GM12865 (cell line): Measurements from ENCODE around the gene RGS6.

Source experiments
- DNase-seq: peaks from one replicate; pipeline ENCODE4 v3.0.0; 2010; ENCODE audit warnings: low read depth
- H3K4me3 ChIP-seq: 2 replicates; pipeline ENCODE4 v1.5.1; 2011; ENCODE audit warnings: mild to moderate bottlenecking, low read depth, low read length, control low read depth
- TF ChIP-seq, protein P1 (sequence below): IDR thresholded peaks from 2 replicates; pipeline ENCODE4 v1.5.1; 2011; ENCODE audit warnings: low read length, control low read depth, low read depth, inconsistent platforms; ENCODE audit not compliant: insufficient read depth; ENCODE audit errors: missing control alignments

RGS6 gene

DNA sequence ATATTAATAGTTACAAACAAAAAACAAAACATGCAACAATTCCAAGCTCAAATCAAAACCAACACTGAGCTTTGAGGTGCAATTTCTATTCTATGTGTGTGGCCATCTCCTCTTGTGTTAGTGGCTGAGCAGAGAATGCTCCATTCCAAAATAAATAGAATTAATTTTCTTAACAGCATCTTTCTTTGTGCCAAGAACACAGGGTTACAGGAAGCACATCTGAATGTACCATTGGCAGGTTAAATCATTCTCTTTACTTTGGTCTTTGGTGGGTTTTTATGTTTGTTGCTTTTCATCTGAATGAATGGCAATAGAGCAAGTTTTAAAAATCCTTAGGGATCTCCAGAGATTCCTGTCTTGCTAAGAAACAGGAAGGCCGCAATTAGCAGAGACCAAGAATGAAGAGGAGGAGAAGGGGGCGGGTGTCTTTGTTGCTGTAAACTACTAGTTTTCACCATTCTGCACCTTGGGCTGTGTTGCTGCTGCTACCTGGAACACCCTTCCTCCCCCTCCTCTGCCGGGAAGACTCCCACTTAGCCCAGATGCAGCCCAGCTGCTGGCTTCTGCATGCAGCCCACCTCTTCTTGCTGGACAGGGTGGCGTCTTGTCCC is 165.0 kb downstream of the RGS6 start:
- no peak overlapping the region for H3K4me3 ChIP-seq
- no peak for DNase-seq
- TF ChIP-seq, protein P1, sequence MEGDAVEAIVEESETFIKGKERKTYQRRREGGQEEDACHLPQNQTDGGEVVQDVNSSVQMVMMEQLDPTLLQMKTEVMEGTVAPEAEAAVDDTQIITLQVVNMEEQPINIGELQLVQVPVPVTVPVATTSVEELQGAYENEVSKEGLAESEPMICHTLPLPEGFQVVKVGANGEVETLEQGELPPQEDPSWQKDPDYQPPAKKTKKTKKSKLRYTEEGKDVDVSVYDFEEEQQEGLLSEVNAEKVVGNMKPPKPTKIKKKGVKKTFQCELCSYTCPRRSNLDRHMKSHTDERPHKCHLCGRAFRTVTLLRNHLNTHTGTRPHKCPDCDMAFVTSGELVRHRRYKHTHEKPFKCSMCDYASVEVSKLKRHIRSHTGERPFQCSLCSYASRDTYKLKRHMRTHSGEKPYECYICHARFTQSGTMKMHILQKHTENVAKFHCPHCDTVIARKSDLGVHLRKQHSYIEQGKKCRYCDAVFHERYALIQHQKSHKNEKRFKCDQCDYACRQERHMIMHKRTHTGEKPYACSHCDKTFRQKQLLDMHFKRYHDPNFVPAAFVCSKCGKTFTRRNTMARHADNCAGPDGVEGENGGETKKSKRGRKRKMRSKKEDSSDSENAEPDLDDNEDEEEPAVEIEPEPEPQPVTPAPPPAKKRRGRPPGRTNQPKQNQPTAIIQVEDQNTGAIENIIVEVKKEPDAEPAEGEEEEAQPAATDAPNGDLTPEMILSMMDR: no peak

DNA sequence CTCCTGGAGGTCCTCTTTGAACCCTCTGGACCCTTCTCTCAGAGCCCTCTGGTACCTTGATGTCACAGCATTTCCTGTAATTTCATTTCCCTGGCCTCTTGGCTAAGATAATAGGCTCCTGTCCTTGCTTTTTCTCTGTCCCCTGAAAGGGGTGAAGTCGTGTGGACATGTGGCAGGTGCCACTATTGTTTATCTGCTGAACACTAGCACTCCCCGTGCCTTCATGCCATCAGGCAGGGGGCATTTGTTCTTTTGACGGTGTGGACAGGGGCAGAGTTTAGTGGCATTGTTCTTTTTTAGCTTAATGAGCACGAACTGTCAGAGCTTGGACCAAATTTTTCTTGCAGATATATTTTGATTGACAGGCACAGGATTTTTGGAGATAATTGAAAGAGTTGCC is 166.0 kb downstream of the RGS6 start:
- TF ChIP-seq, protein P1: no peak
- DNase-seq: no peak
- H3K4me3 ChIP-seq: no peak overlapping the region

DNA sequence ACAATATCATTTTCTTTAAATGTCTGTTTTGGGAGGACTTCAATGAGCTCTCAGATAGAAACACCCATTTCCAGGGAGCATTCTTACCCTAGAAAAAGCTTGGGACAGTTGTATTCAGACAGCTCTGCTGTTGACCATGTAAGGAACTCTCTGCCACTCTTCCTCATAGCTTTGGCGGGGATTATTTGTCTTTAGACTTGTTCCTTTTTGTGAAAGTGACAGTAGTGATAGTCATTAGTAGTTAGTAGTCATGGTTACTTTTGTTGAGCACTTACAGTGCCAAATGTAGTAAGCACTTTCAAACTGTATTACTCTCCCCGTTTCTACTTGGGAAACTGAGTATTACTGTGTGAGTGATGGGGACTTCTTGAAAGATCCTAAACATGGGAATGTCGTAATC is 167.3 kb downstream of the RGS6 start:
- H3K4me3 ChIP-seq: no peak overlapping the region
- no peak for DNase-seq
- TF ChIP-seq, protein P1: no peak

DNA sequence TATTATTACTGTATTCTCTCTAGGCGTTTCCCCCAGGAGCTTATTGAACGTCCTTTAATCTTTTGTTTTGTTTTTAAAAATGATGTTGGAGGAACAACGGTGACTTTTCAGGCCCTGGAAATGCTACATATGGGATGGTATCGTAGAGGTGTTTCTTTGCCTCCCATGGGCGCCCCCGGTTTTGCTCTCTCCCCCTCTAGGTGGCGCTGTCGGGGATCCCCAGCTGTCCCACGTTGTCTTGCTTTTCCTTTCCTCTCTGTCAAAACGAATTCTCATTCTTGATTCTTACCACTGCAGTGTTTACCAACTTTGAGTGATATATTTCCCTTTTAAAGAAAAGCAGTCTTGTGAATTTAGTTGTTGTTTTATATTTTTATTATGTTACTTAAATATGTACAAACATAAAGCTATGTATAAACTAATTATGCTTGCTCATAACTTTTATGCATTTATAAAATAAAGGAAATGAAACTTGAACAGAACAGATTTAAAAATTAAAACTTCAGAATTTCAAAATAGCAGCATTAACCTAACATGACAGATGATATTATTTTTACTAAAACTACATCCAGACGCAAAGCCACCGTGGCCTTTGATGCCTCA is 171.9 kb downstream of the RGS6 start:
- TF ChIP-seq, protein P1: peak; percentile 85
- DNase-seq: peak; percentile 59
- H3K4me3 ChIP-seq: no peak overlapping the region

GRCh38 chr14:72111911-72112310 is 179.7 kb downstream of the RGS6 start:
- DNase-seq: no peak
- TF ChIP-seq, protein P1: no peak
- no peak overlapping the region for H3K4me3 ChIP-seq

GRCh38 chr14:72118841-72119240 is 186.6 kb downstream of the RGS6 start:
- no peak overlapping the region for H3K4me3 ChIP-seq
- TF ChIP-seq, protein P1: no peak
- no peak for DNase-seq

DNA sequence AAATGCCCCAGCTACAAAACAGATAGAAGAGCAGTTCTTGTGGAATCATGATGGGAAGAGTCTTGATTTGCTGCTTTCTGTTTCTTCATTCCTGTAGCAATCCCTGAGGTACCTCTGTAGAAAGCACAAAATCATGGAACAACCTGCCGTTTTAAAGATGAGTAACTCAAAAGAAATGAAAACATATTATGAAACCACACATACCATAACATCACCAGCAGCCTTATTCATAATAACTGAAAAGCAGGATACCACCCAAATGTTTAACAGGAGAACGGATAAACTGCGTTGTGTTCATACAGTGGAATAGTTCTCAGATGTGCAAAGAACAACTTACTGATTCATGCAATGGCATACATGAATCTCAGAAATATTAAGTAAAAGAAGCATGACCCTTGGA is 188.1 kb downstream of the RGS6 start:
- DNase-seq: no peak
- no peak overlapping the region for H3K4me3 ChIP-seq
- TF ChIP-seq, protein P1: no peak
